NCI-H524 treated with DMSO at 0.1 percent for 48 hours (cell line): ENCODE results near the gene VAV2.
"Not testable (repeated sequence)": the region's sequence is repeated elsewhere in the genome, so short reads cannot be mapped to it uniquely, and the experiment has no call there.

Source experiments
- DNase-seq: peaks from one replicate; lab custom pipeline; 2025; lab: John Stamatoyannopoulos, UW

Gene VAV2

DNA sequence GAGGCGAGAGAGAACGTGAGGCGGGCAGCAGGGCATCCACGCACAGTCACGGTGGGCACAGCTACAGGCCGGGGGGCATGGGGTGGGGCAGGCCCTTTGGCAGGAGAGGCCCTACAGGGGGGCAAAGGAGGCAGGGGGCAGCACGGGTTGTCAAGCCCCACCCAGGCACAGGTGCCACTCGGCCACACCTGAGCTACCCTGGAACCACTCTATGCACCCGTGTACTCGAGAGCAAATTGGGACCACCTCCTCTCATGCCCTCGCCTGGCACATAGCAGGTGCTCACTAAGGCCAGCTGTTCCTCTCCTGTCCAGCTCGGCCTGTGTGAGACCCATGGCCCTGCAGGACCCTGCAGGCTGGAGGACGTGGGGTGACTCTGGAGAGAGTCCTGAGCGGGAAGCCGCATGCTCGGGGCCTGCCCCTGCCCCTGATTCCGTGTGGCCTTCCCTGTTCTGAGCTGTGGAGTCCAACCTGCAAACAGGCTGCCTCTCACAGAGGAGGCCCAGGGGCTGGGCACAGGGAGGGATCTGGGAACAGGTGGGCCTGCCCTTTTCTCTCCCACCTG, 222.5 kb downstream of the VAV2 start:
- DNase-seq, result no peak

DNA sequence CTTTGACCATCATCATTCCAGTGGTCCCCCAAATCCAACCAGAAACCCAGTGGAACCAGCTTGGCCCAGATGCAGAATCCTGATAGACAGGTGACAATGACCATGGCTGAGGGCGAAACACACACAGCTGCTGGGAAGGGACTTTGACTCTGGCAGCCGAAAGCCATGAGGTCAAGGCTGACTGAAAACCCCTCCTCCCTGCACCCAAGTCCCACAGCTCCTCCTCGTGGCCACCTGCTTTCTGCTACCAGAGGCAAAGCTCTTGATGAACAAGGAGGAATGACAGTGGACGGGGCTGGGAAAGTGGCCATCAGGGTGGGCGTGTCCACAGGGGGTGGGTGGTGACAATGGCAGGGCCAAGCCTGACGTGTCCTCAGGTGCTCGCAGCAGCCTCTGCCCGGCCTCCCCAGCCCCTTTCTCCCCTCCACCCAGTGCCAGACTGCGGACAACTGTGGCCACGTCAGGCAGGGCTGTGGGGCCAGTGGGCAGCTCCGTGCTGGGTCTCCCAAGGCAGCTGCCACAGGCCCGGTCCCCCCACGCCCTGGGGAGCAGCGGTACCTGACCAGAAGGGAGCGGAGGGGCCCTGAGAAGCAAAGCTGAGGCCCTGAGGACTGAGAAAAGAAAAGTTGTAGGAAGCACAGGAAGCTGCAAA, 223.1 kb downstream of the VAV2 start:
- DNase-seq, result no peak

DNA sequence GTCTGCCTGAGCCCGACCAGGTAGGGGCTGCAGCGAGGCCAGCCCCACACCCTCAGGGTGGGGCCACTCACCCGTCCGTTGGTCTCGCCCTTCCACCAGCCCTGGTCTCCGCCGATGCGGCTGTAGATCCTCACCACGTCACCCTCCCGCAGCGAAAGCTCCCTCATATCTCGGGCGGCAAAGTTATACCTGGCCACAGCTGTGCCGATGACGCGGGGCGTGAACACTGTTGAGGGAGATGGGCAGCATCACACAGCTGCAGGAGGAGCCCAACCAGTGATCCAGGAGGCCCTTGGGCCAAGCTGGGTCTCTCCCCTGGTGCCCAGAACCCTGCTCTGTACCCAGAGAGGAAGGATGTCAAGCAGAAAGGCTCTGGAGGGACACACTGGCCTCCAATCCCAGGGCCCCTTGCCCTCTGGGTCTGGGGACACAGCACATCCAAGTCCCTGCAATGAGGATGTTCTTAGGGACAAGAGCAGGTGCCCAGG, 223.7 kb downstream of the VAV2 start:
- no peak for DNase-seq

DNA sequence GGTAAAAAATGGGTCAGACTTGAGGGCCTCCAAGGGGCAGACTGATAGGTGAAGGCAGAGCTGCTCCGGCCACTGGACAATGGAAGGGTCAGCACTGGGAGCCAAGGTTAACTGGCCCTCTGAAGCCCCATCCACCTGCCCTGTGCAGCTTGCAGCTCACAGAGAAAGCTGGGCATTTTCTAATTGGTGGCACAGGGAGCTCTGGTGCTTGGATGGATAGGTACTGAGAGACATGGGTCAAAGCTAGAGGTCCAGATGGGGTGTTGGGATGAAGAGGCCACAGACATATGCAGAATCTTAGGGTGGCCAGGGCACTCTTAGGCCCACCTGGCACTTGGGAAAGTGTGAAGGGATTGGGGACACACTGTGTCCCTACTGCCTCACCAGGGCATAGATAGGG, 224.5 kb downstream of the VAV2 start:
- DNase-seq, result no peak

DNA sequence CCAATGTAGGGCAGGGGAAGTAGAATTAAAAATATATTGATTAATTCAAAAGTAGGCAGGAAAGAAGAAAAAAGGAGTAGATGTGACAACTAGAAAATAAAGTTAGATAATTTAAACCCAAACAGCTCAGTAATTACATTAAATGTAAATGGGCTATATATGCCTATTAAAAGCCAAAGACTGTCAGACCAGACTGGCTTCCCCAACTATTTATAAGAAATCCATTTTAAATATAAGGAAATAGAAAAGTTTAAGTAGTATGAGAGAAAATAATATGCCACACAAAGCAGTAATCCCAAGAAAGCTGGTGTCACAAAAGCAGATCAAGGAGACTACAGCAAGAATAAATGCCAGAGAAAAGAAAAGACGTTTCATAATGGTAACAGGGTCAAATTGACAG, 225.1 kb downstream of the VAV2 start:
- no peak for DNase-seq

DNA sequence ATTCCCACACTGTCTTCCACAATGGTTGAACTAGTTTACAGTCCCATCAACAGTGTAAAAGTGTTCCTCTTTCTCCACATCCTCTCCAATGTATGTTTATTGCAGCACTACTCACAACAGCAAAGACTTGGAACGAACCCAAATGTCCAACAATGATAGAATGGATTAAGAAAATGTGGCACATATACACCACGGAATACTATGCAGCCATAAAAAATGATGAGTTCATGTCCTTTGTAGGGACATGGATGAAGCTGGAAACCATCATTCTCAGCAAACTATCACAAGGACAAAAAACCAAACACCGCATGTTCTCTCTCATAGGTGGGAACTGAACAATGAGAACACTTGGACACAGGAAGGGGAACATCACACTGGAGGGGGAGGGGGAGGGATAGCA, 225.9 kb downstream of the VAV2 start:
- not testable (repeated sequence) for DNase-seq

DNA sequence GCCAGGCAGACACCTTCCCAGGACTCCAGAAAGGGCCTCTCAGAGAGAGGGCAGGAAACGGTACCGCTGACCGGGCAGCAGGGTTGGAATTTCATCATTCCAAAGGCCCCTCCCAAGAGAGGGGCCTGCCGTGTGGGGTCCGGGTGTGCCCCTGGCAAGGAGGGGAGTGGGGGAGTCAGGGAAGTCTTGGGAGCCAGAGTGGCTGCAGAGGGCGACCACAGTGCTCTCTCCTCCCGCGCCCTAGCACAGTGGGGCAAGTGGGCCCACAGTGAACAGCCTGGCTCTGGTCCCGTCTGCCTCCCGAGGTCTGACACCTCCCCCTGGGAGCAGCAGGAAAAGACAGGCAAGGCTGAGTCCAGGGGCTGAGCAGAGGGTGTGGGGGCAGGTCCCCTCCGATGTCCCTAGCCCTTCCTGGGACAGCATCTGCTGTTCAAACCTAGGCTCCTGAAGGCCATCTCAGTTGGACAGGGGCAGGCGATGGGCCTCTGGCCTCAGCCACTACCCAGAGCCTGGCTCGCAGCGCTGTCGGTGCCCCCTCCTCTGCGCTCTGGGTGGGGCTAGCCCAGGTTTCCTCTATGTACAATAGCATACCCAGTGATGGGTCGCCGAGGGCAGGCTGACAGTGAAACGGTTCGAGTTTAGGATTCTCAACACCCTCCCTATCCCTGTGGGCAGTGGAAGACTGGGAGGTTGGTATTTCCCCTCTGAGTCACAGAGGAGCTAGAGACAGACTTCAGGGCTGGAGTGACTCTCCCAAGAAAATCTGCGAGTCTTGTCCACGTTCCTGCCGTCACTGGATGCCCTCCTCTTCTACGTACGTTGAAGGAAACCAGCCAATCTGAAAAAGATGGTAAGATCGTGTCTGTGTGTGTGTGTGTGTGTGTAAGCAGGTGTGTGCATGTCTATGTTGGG, 228.6 kb downstream of the VAV2 start:
- no peak for DNase-seq

DNA sequence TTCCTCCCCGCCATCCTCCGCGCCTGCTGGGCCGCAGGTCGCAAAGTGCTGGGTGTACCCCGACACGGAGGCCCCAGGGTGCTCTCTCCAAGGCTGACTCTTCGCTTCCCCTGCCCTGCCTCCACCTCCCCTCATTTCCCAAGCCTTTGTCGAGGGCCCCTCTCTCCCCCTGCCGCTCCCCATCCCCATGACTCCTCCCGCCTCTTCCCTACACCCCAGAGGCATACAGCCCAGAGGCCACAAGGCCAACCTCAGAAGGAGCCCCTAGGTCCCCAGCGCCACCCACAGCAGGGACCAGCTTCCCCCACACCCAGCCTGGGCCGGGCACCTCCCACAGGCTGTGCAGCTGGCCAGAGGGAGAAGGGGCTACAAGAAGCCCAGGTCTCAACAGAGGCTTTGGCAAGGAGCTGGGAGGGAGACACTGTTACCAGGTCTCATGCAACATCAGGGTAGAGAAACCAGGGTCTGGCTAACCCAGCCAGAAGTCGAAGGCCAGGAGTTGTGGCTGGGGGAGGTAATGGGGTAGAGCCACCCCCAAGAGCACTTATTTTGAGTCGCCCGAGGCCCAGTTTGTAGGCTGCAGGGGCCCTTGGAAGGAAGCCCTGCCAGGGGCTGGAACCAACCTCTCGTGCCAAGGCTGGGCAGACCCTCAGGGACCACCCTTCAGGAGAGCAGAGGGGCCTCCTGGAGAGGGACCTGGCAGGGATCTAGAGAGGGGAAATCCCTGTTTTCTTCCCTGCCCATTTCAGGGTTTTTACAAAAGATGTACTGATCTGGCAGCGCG, 229.4 kb downstream of the VAV2 start:
- DNase-seq, result no peak

DNA sequence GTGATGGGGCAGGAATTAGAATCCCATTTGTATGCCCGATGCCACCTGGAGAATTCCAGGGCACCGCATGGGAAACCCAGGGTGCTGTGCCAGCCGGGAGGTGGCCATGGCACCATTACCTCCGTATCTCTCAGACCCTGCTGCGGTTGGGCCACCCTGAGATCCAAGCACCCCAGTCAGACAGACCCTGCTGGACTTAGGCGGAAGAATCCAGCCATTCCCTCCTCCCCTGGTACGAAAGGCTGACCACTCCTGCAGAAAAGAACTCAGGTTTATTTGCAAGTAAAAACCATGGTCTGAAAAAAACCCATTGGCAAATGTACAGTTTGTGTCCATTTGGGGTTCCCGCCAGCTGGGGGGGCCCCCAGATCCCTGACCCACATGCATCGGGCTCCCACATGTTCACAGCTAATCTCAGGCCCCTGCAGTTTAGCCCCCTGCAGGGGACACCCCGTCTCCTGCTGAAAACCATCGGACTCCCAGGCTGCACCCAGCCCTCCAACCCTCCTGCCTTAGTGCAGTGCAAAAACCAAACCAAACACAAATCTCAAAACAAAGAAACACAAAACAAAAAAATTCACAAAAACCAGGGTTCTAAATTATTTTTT, 230.4 kb downstream of the VAV2 start:
- no peak for DNase-seq

DNA sequence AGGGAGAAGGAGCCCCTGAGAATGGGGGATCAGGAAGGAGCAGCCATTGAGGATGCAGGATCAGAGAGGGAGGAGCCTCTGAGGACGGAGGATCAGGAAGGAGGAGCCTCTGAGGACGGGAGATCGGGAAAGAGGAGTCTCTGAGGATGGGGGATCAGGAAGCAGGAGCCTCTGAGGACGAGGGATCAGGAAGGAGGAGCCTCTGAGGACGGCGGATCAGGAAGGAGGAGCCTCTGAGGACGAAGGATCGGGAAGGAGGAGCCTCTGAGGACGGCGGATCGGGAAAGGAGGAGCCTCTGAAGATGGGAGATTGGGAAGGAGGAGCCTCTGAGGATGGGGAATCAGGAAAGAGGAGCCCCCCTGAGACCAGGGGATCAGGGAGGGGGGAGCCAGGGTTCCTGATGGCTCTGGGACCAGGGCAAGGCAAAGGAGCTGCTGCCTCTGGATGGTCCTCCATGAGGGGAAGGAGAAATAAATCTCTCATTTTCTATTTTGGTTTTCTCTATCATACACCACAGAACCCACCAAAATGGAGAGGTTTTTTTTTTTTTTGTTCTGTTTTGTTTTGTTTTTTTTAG, 231.3 kb downstream of the VAV2 start:
- DNase-seq, result no peak

DNA sequence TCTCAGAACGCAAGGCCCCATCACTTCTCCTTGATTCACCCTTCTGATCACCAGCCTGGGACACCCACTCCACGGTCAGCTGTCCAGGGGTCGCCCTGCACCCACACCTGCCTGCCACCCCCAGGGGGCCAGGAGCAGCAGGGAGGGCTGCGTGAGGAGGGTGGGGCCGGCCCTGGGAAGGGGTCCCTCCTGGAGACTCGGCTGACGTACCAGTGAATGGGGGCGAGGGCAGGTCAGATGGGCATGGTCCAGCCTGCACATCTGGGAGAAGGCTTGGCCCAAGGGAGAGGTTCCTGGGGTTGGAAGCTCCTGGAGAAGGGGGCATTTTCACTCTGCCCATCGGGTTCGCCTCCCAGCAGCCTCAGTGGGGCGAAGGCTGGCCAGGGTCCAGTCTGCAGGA, 232.2 kb downstream of the VAV2 start:
- DNase-seq, result no peak

DNA sequence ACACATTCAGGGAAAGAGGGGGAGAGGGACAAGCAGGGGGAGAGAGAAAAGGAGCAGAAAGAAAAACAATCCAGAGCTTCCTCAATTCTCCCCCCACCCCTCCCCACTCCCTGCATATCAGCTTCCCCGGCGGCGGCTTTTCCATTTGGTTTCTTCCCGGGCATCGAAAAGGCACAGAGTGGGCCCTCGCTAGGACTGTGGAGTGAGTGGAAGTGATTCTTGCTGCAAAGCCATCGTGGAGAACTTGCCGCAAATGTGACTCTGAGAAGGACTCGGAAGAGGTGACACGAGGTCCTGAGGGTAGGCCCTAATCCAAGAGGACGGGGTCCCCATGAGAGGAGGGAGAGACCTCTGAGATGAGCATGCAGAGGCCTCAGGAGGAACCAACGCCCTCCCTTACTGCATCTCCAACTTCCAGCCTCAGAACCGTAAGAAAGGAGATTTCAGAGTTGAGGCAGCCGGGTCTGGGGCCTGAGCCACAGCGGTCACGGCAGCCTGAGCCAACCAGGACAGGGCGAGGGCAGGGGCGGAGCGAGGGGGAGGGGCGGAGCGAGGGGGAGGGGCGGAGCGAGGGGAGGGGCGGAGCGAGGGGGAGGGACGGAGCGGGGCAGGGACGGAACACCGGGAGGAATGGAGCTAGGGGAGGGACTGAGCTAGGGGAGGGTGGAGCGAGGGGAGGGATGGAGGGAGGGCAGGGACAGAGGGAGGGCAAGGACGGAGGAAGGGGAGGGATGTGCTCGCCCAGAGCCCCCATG, 232.8 kb downstream of the VAV2 start:
- DNase-seq, result no peak

DNA sequence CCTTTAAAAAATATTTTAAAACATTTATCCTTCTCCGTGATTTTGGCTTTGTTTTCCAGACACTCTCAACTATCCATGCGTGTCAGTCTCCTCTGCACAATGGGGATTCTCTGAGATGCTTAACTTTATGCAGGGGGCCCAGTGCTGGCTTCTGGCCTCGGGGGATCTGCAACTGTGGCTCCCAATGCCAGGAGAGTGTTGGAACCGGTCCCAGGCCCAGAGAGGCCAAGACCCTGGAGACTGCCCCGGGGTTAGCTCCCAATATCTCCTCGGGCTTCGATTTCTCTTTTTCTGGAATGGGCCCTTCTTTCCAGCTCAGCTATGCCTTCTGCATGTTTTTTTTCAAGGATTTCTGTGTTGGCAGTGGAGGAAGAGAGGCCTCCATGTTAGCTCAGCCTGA, 233.9 kb downstream of the VAV2 start:
- DNase-seq, result no peak

DNA sequence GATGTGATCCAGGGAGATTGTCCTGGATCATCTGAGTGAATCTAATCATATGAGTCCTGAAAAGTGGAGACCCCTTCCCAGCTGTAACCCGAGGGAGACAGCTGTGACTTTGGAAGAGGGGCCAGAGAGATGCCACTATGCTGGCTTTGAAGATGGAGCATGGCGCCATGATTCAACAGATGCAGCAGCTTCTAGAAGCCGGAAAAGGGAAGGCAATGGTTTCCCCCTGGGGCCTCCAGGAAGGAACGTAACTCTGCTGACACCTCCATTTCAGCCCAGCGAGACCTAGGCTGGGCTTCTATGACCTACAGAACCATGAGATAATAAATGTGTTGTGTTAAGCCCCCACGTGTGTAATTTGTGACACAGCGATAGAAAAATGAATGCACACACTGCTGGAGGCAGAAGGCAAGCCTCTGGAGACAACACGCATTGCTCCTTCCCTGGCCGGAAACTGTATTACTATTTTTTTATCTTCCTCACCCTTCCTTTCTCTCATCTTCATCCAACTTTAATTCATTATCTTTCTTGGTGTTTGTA, 237.4 kb downstream of the VAV2 start:
- DNase-seq, result no peak

DNA sequence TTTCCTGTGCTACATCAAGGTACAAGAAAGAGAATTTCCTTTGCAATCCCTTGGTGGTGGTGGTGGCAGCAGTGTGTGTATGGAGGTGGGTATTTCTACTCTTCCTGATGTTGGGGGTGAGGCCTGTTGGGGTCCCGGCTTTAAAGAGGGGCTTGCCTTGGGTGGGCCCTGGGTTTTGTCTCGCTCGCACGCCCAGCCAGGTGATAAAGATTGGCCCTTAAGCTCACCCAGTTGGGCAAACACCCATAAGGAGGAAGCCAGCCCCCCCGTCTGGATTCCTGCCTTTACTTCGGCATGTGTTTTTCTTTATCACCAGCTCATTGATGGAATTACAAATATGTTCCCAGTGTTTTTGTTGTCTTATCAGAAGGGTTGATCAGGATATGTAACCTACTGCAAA, 237.9 kb downstream of the VAV2 start:
- DNase-seq, result no peak

DNA sequence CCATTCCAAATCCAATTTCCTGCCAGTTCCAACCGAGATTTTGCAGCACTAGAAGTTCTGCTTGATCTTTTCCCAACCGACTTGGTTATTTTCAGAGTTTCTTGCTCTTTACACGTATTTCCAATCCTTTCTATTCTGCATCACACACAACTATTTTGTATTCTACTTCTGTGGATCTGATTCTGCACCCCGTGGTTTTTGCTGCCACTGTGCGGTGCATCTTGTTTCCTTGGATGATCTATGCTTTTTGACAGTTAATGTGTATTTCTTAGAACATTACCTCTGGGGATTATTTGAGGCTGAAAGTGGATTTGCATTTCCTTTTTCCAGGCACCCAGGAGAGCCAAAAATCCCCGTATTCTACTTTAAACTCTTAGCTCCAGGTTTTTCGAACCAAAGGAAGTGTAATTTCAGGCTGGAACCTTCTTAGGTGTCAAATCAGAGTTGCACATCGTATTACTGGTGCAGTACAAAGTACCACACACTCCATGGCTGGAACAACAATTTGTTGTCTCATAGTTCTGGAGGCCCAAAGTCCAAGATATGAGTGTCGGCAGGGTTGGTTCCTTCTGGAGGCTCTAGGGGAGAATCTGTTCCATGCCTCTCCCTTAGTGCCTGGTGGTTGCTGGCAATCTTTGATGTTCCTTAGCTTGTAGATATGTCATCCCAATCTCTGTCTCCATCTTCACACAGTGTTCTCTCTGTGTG, 239.2 kb downstream of the VAV2 start:
- no peak for DNase-seq

DNA sequence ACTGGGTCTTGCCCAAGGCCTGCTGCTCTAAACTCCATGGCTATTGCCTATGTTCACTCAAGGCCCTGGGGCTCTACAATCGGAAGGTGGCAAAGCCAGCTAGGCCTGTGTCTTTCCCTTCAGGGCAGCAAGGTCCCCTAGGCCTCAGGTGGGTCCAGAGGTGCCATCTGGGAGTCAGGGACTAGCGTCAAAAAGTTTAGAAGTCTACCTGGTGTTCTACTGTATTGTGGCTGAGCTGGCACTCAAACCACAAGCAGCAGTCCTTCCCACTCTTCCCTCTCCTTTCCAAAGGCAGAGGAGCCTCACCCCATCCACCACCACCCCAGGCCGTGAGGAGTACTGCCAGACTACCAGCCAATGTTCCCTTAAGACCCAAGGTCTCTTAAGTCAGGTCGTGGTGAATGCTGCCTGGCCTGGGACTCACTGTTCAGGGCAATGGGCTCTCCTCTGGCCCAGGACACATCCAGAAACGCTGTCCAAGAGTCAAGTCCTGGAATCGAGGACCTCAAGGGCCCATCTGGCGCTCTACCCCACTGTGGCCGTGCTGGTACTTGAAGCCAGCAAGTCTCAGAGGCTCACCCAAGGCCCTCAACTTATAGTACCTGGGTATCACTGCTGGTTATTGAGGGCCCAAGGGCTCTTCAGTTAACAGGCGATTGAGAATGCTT, 241.0 kb downstream of the VAV2 start:
- no peak for DNase-seq

DNA sequence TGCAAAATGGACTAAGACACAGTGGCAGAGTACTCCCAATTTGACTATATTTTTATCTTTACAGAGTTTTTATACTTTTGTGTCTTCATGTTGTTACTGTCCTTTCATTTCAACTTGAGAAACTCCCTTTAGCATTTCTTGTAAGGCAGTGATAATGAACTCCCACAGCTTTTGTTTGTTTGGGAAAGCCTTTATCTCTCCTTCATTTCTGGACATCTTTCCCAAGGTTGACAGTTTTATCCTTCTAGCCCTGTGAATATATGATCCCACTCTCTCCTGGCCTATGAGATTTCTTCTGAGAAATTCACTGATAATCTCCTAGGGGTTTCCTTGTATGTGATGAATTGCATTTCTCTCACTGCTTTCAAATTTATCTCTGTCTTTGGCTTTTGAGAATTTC, 244.8 kb downstream of the VAV2 start:
- no peak for DNase-seq

DNA sequence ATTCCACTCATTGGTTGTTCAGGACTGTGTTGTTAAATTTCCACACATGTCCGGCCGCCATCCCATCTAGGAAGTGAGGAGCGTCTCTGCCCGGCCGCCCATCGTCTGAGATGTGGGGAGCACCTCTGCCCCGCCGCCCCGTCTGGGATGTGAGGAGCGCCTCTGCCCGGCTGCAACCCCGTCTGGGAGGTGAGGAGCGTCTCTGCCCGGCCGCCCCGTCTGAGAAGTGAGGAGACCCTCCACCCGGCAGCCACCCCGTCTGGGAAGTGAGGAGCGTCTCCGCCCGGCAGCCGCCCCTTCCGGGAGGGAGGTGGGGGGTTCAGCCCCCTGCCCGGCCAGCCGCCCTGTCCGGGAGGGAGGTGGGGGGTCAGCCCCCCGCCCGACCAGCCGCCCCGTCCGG, 247.6 kb downstream of the VAV2 start:
- not testable (repeated sequence) for DNase-seq
